Amniotic epithelial cell (primary cell): Measurements from ENCODE around the gene VASN.
A peak's percentile ranks its signal among the peaks of the same experiment; 100 is the strongest.

ENCODE experiments used
- DNase-seq: peaks from one replicate; pipeline ENCODE4 v3.0.0-alpha.2; 2010; ENCODE audit warnings: low read depth

Gene VASN

GRCh38 chr16:4354512-4355409, 16.9 kb upstream of the VASN start:
- no peak for DNase-seq

DNA sequence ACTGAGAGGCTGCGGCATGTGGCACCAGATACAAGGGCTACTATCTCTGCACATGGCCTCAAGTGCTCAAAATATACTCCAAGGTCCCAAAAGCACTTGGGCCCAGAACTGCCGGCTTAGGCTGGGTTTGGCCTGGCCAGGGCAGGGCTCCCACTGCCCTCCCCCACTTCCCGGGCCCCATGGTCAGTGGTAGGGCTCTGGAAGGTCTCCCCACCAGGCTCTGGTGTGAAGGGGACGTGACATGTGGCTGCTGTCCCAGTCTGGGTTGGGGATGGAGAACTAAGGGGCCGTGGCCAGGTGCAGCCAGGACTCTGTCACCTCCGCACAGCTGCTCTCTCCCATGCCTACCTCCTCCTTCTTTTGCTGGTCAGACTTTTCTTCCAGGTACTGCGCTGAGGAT, 14.8 kb upstream of the VASN start:
- DNase-seq = no peak

DNA sequence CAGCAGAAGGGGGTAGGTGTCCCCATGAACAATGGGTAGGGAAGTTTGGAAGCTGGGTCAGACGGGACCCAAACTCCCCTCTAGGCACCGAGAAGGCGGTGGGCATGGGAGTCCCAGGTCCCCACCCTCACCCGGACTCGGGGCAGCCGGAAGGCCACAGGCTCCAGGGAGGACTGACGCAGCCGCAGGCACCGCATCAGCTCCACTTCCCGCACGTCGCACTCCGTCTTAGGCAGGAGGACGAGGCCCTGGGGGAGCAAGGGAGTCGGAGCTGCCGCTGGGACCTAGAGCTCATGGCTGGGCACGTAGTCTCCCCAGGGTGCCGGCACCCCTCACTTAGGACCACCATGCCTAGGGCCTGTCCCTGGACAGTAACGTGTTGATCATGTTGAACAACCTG, 13.4 kb upstream of the VASN start:
- no peak for DNase-seq

DNA sequence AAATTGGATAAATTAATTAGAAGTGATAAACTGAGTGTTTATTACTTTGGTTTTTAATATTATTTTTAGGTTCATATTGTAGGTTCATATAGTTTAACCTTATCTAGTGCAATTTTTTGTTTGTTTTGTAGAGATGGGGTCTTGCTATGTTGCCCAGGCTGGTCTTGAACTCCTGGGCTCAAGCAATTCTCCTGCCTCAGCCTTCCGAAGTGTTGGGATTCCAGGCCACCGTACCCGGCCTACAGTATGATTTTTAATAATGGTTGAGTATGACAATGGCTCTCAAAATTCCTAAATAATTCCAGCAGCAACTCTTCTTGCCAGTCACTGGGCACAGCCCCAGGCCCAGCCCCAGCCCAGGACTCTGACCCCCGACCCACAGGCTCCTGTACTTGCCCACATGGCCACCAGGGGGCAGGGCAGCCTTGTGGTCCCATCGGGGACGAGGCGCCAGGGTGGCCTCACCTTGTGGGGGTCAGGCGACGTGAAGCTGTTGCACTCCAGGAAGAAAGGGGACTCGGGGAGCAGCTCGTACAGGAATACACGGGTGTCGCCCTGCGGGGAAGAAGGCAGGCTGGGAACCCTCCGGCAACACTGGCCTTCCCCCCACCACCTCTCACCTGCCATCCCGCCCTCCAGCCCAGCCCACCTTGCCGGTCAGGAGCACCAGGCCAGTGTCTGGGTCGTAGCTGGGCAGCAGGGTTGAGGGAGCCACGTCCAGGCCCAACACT, 12.7 kb upstream of the VASN start:
- no peak for DNase-seq

- DNase-seq = no peak
These were observed 11.7 kb upstream of the VASN start for GRCh38 chr16:4359914-4360313.

- peak; percentile 35 for DNase-seq
These were observed 11.1 kb upstream of the VASN start for GRCh38 chr16:4360538-4361021.

GRCh38 chr16:4361033-4361943, 10.4 kb upstream of the VASN start:
- DNase-seq = no peak

DNA sequence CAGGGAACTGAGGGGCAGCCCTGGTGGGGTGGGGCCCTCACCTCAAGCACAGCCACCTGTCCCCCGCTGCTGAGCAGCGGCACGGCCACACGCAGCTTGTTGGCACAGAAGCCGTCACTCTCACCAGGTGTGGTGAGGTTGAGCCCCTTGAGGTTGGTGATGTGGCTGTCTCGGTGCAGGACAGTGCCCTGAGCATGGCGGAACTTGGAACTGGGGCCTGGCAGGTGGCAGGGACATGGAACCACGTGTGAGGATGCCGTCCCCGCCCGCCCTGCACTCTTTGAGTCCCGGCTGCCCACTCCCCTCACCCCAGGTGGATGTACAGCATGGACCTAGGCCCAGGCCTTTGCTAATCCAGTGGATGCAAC, 9.7 kb upstream of the VASN start:
- no peak for DNase-seq

DNA sequence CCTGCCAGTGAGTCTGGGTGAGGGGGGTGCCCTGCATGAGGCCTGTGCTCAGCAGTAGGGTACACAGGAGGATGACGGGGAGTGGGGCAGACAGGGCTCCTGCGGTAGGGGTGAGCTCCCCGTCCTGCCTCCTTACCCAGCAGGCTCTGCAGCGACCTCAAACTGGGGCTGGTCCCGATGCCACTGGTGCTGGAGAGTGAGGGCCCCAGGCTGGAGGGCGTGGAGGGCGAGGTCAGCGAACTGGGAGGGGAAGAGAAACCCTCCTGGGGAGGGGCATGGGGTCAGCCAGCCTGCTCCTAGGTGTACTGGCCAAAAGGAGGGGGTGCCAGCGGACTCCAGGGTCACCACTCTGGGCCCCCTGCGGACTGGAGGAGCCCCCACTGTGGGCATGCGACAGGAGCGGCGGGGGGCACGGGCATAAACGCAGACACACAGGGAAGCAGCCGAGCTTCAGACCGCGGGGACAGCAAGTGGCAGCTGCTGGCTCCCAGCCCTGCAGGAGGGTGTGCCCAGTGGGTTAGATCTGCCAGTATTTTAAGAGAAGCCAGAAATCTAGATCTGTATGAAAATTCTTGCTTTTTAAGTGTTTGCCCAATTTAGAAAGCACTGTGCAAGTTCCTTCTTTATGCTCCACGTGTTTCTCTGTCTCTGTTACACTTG, 9.0 kb upstream of the VASN start:
- DNase-seq = no peak

- DNase-seq = no peak
These were observed 7.2 kb upstream of the VASN start for GRCh38 chr16:4364196-4365013.

DNA sequence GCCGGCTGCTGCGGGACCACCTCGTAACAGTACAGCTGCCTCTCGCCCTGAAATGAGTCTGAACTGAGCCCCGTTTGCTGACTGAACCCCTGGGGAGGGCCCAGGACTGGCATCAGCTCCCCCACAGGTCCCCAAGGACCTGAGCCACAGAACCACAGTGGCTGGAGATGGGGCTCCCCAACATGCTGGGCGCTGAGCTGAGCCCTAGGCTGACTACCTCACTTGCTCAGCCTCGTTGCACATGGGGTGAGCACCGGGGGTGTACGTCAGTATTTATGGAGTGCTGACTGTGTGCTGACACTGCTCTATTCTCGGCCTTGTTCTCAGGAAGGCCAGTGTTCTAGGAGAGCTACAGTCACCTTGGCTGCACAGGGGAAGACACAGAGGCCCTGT, 6.6 kb upstream of the VASN start:
- DNase-seq = no peak

GRCh38 chr16:4365615-4366014, 6.0 kb upstream of the VASN start:
- DNase-seq = no peak

- no peak for DNase-seq
These were observed 5.6 kb upstream of the VASN start for GRCh38 chr16:4366016-4366415.

GRCh38 chr16:4367393-4367856, 4.2 kb upstream of the VASN start:
- no peak for DNase-seq

GRCh38 chr16:4369007-4369733, 2.5 kb upstream of the VASN start:
- DNase-seq = peak; percentile 50

DNA sequence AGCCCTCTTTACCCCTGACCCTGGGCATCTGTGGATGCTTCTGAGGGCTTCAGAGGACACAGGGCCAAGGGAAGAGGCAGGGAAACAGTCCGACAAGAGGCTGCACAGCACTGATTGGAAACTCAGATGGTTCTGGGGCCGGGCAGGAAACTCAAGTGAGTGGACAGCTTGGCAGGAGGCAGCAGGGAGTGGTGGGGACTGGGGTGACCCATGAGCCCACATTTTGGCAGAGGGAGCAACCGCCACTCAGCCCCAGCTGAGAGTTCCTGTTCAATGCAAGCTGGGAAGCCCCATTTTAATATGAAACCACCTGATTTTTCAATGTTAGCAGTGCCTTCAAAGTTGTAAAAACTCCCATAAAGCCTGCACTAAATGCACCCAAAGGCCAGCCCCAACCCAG, 1.5 kb upstream of the VASN start:
- no peak for DNase-seq

- DNase-seq = peak; percentile 90
These were observed 885 bp upstream of the VASN start for GRCh38 chr16:4370570-4371356.

- DNase-seq = no peak
These were observed 441 bp downstream of the VASN start for GRCh38 chr16:4372001-4372577.
